Measurements from ENCODE around the gene SUPT20HL1.

Gene SUPT20HL1

GRCh38 chrX:24405959-24406358 lies 45.5 kb downstream of the SUPT20HL1 start:
- H3K27me3 ChIP-seq (ENCODE audit: control insufficient read depth, insufficient read depth, low read length): peaks cover 24% of the 10 kb centered on the region
- no peak overlapping the region for H3K9ac ChIP-seq (ENCODE audit: low read depth, low read length)
- H3K4me3 ChIP-seq (ENCODE audit: low read length): no peak overlapping the region
- no peak overlapping the region for H3K4me2 ChIP-seq (ENCODE audit: low read length)
- no peaks in the 10 kb centered on the region for H3K36me3 ChIP-seq (ENCODE audit: insufficient read depth, low read length)
- no peaks in the 10 kb centered on the region for H3K4me1 ChIP-seq (ENCODE audit: control insufficient read depth, insufficient read depth, low read length)
- H3K9me3 ChIP-seq (replicated peaks; ENCODE audit: low read length): no peaks in the 10 kb centered on the region
